Body of pancreas (tissue), 4 donors: ENCODE measurements around the gene IL17B. TPM values are rescaled to one million over a fixed set of nuclear protein-coding genes. Genes with fewer than 3 reads are reported as not detected.

Experiments used
- ATAC-seq: fragments of 150-250 bp; one replicate; pipeline ENCODE4 v1.9.1; 2016
- DNase-seq, 4 donors: peaks; one replicate each; pipeline ENCODE4 v3.0.0-alpha.2; 2019
- H3K27ac ChIP-seq, 4 donors: fragments of 200-600 bp; sonication (generic); 1 replicate in 3 of 4; 2 replicates in 1 of 4; pipeline versions ENCODE4 v1.5.1 to v1.6.1; 2016 to 2019; ENCODE audit warnings: mild to moderate bottlenecking in 1 of 4, mixed read lengths in 1 of 4, moderate library complexity in 1 of 4
- H3K27me3 ChIP-seq, 2 donors: fragments of 200-600 bp; sonication (generic); one replicate each; pipeline ENCODE4 v1.6.0; 2016; ENCODE audit warnings: mild to moderate bottlenecking in 1 of 2
- H3K36me3 ChIP-seq, 2 donors: fragments of 200-600 bp; sonication (generic); replicated peaks in 1 of 2; 2 replicates each; pipeline ENCODE4 v1.5.1; 2016; ENCODE audit warnings: low read depth in 2 of 2; ENCODE audit not compliant: insufficient read depth in 1 of 2
- H3K4me1 ChIP-seq: fragments of 200-600 bp; sonication (generic); one replicate; pipeline ENCODE4 v1.6.0; 2016
- H3K4me3 ChIP-seq, 2 donors: fragments of 200-600 bp; sonication (generic); 1 replicate in 1 of 2; 2 replicates in 1 of 2; pipeline ENCODE4 v1.5.1; 2016 to 2019
- H3K9me3 ChIP-seq, 3 donors: fragments of 200-600 bp; sonication (generic); 1 replicate in 2 of 3; 2 replicates in 1 of 3; pipeline ENCODE4 v1.5.1; 2016
- CTCF ChIP-seq, 7 experiments: fragments of 450-650 bp in 4 of 7; fragments of 200-600 bp in 3 of 7; sonication (generic) in 3 of 7; IDR thresholded peaks; one replicate each; pipeline ENCODE4 v1.5.1; 2016 to 2019; ENCODE audit warnings: antibody characterized with exemption in 7 of 7
- POLR2A ChIP-seq, 3 donors: fragments of 450-650 bp; IDR thresholded peaks; one replicate each; pipeline ENCODE4 v1.6.1; 2016; ENCODE audit warnings: antibody characterized with exemption in 3 of 3, mild to moderate bottlenecking in 2 of 3
- WGBS, 2 donors: methylation state at CpG; one replicate each; pipeline ENCODE4 v1.1.5; 2017; 5-methylcytosine and 5-hydroxymethylcytosine counted together
- intact Hi-C: fragments of 100-400 bp; cut with DNase I; formaldehyde crosslinking; loops from one replicate; pipeline ENCODE4 v1.15.1; 2023
- total RNA-seq, 2 donors: library from RNA; depleted of rRNA; stranded (reverse); fragments of >200 nt; gene quantifications; one replicate each; pipeline ENCODE4 v1.1.0, GENCODE V29; 2016

The IL17B gene
- total RNA-seq, 2 donors from 2014 or later, result not detected

- H3K9me3 ChIP-seq, result no peaks in the 10 kb centered on the region
- no peak for DNase-seq
- no peaks in the 10 kb centered on the region for H3K36me3 ChIP-seq
- no peaks in the 10 kb centered on the region for H3K4me1 ChIP-seq
- no peak for ATAC-seq
- H3K27ac ChIP-seq, result no peak overlapping the region
- no peak overlapping the region for H3K4me3 ChIP-seq
- H3K27me3 ChIP-seq, result no peaks in the 10 kb centered on the region
- TF ChIP-seq POLR2A (IDR thresholded peaks at IDR 0.05), result no peak
- TF ChIP-seq CTCF (IDR thresholded peaks at IDR 0.05), result no peak
- 74 to 84% methylated on average over 10 of the region's 10 CpGs for WGBS, 2 donors
- intact Hi-C loops, result no loop called here
These were observed 36.2 kb upstream of the IL17B start for GRCh38 chr5:149415066-149415967.

GRCh38 chr5:149414405-149415065, 35.4 kb upstream of the IL17B start:
- no peaks in the 10 kb centered on the region for H3K27me3 ChIP-seq
- no peak overlapping the region for H3K27ac ChIP-seq
- TF ChIP-seq CTCF (IDR thresholded peaks at IDR 0.05), result no peak
- TF ChIP-seq POLR2A (IDR thresholded peaks at IDR 0.05), result no peak
- WGBS, 2 donors, result 63 to 83% methylated on average over 7 of the region's 7 CpGs
- no peaks in the 10 kb centered on the region for H3K4me1 ChIP-seq
- H3K4me3 ChIP-seq, result no peak overlapping the region
- DNase-seq, result peak in 2 of 4 donors; percentile 13 to 27
- no peaks in the 10 kb centered on the region for H3K9me3 ChIP-seq
- peak; percentile 22 for ATAC-seq
- H3K36me3 ChIP-seq, result no peaks in the 10 kb centered on the region
- intact Hi-C loops, result no loop called here

GRCh38 chr5:149413477-149414210, 34.6 kb upstream of the IL17B start:
- intact Hi-C loops, result no loop called here
- Histone ChIP-seq H3K36me3 (no peaks in the 10 kb centered on the region), H3K9me3 (no peaks in the 10 kb centered on the region), H3K27ac (no peak overlapping the region), H3K4me1 (no peaks in the 10 kb centered on the region), H3K27me3 (no peaks in the 10 kb centered on the region), H3K4me3 (no peak overlapping the region)
- DNase-seq (no peak), ATAC-seq (no peak)
- 81 to 89% methylated on average over 16 of the region's 16 CpGs for WGBS, 2 donors
- TF ChIP-seq POLR2A (IDR thresholded peaks at IDR 0.05) (no peak), CTCF (IDR thresholded peaks at IDR 0.05) (no peak)

GRCh38 chr5:149412783-149413476, 33.8 kb upstream of the IL17B start:
- no peaks in the 10 kb centered on the region for H3K27me3 ChIP-seq
- no peak overlapping the region for H3K27ac ChIP-seq
- intact Hi-C loops, result no loop called here
- TF ChIP-seq POLR2A (IDR thresholded peaks at IDR 0.05) (no peak), CTCF (IDR thresholded peaks at IDR 0.05) (no peak)
- WGBS, 2 donors, result 91 to 94% methylated on average over 7 to 8 of the region's 8 CpGs
- no peaks in the 10 kb centered on the region for H3K4me1 ChIP-seq
- no peak for DNase-seq
- H3K4me3 ChIP-seq, result no peak overlapping the region
- no peaks in the 10 kb centered on the region for H3K36me3 ChIP-seq
- ATAC-seq, result no peak
- H3K9me3 ChIP-seq, result no peaks in the 10 kb centered on the region
